A549 (cell line): ENCODE data around the gene GBP2. TPM values are rescaled to one million over a fixed set of nuclear protein-coding genes. Genes with fewer than 3 reads are reported as not detected.

Experiments
- ATAC-seq, 2 experiments: fragments of 200-7000 bp in 1 of 2; fragments of >200 bp in 1 of 2; cut with Nextera tagmentation in 1 of 2; cut with Tn5 transposase in 1 of 2; 3 replicates each; pipeline versions ENCODE4 v1.8.0 to v1.9.1; 2018 to 2020; ENCODE audit warnings: mild to moderate bottlenecking in 1 of 2, moderate library complexity in 1 of 2
- CTCF ChIA-PET: fragments of 300-600 bp; sonication (Branson Sonifier 250); formaldehyde crosslinking; extraction: SDS; loops from one replicate; lab custom pipeline; 2021; ENCODE audit warnings: antibody characterized with exemption, inconsistent platforms; lab: Yijun Ruan, JAX
- POLR2A ChIA-PET: fragments of 350-600 bp; formaldehyde crosslinking; extraction: SDS; loops from one replicate; lab custom pipeline; 2021; ENCODE audit warnings: antibody characterized with exemption, inconsistent platforms; lab: Yijun Ruan, JAX
- DNase-seq, 2 experiments: peaks; one replicate each; pipeline versions ENCODE4 v3.0.0 to v3.0.0-alpha.2; 2011 to 2016; ENCODE audit warnings: low read depth in 1 of 2, low spot score in 1 of 2
- FAIRE-seq: peaks from 2 replicates; lab custom pipeline; 2011; peaks lifted over from hg19 to GRCh38; lab: Jason Lieb, UNC
- H3K27ac ChIP-seq, 2 experiments: fragments of >200 bp; sonication (Bioruptor Twin); formaldehyde crosslinking; 3 replicates each; pipeline ENCODE4 v1.5.1; 2016 to 2017
- H3K4me1 ChIP-seq: fragments of >200 bp; sonication (Bioruptor Twin); formaldehyde crosslinking; 3 replicates; pipeline ENCODE4 v1.6.1; 2016
- H3K4me2 ChIP-seq: fragments of >200 bp; sonication (Bioruptor Twin); formaldehyde crosslinking; 3 replicates; pipeline ENCODE4 v1.6.1; 2016
- H3K4me3 ChIP-seq: fragments of >200 bp; sonication (Bioruptor Twin); formaldehyde crosslinking; 3 replicates; pipeline ENCODE4 v1.5.1; 2016
- H3K9me3 ChIP-seq: fragments of >200 bp; sonication (Bioruptor Twin); formaldehyde crosslinking; 3 replicates; pipeline ENCODE4 v1.6.1; 2016
- CBX2 ChIP-seq: fragments of 200-600 bp; sonication (generic); IDR thresholded peaks from 2 replicates; pipeline ENCODE4 v1.6.1; 2016; ENCODE audit warnings: low read depth, mild to moderate bottlenecking, borderline replicate concordance
- CEBPB ChIP-seq, 2 experiments: fragments of >200 bp in 1 of 2; sonication (Bioruptor Twin) in 1 of 2; formaldehyde crosslinking in 1 of 2; IDR thresholded peaks; 2 replicates each; pipeline ENCODE4 v1.6.1; 2012 to 2016
- CHD2 ChIP-seq: fragments of 150-350 bp; IDR thresholded peaks from 2 replicates; pipeline ENCODE4 v1.6.1; 2014; ENCODE audit warnings: low read length; ENCODE audit not compliant: partially characterized antibody
- CHD4 ChIP-seq: fragments of 200-600 bp; sonication (generic); IDR thresholded peaks from 2 replicates; pipeline ENCODE4 v1.6.1; 2016; ENCODE audit warnings: antibody characterized with exemption, mild to moderate bottlenecking, borderline replicate concordance
- EHF ChIP-seq: fragments of 250-450 bp; sonication (Bioruptor Pico); IDR thresholded peaks from 2 replicates; pipeline ENCODE4 v1.5.0; 2020; ENCODE audit warnings: mild to moderate bottlenecking
- EP300 ChIP-seq, 2 experiments: fragments of >200 bp; sonication (Bioruptor Twin); formaldehyde crosslinking; IDR thresholded peaks; 2 replicates in 1 of 2; 3 replicates in 1 of 2; pipeline ENCODE4 v1.6.1; 2016 to 2017
- FOSB ChIP-seq: fragments of 250-450 bp; sonication (Bioruptor Pico); IDR thresholded peaks from 2 replicates; pipeline ENCODE4 v1.5.0; 2020; ENCODE audit warnings: mild to moderate bottlenecking, moderate library complexity
- FOSL2 ChIP-seq, 2 experiments: fragments of 450-650 bp in 1 of 2; fragments of >200 bp in 1 of 2; sonication (Bioruptor Twin) in 1 of 2; formaldehyde crosslinking; IDR thresholded peaks; 2 replicates each; pipeline versions ENCODE4 v1.5.0 to v1.6.1; 2016 to 2020; ENCODE audit warnings: mild to moderate bottlenecking in 1 of 2, moderate library complexity in 1 of 2
- FOXS1 ChIP-seq: fragments of 250-450 bp; sonication (Bioruptor Pico); IDR thresholded peaks from 2 replicates; pipeline ENCODE4 v1.5.0; 2020; ENCODE audit warnings: mild to moderate bottlenecking, moderate library complexity
- GATA3 ChIP-seq: IDR thresholded peaks from 2 replicates; pipeline ENCODE4 v1.6.1; 2012; ENCODE audit warnings: borderline replicate concordance
- HDAC2 ChIP-seq: fragments of 200-600 bp; sonication (generic); IDR thresholded peaks from 2 replicates; pipeline ENCODE4 v1.6.1; 2016
- HES2 ChIP-seq: fragments of >200 bp; sonication (Bioruptor Twin); formaldehyde crosslinking; IDR thresholded peaks from 2 replicates; pipeline ENCODE4 v1.6.1; 2016
- HOXA7 ChIP-seq: fragments of 250-450 bp; sonication (Bioruptor Pico); IDR thresholded peaks from 2 replicates; pipeline ENCODE4 v1.5.0; 2020; ENCODE audit warnings: mild to moderate bottlenecking, moderate library complexity
- HOXB13 ChIP-seq: fragments of 250-450 bp; sonication (Bioruptor Pico); IDR thresholded peaks from 2 replicates; pipeline ENCODE4 v1.5.0; 2020; ENCODE audit warnings: low read depth, mild to moderate bottlenecking, moderate library complexity
- HOXB5 ChIP-seq: fragments of 250-450 bp; sonication (Bioruptor Pico); IDR thresholded peaks from 2 replicates; pipeline ENCODE4 v1.5.0; 2020; ENCODE audit warnings: mild to moderate bottlenecking, moderate library complexity
- JUN ChIP-seq, 2 experiments: fragments of >200 bp; sonication (Bioruptor Twin); formaldehyde crosslinking; IDR thresholded peaks; 2 replicates in 1 of 2; 3 replicates in 1 of 2; pipeline ENCODE4 v1.6.1; 2016 to 2017
- KDM5A ChIP-seq: fragments of 200-600 bp; sonication (generic); IDR thresholded peaks from 2 replicates; pipeline ENCODE4 v1.6.1; 2016; ENCODE audit warnings: antibody characterized with exemption, mild to moderate bottlenecking
- MAFK ChIP-seq: fragments of 450-650 bp; IDR thresholded peaks from 2 replicates; pipeline ENCODE4 v1.6.1; 2014; ENCODE audit not compliant: partially characterized antibody
- MYC ChIP-seq: IDR thresholded peaks from 2 replicates; pipeline ENCODE4 v1.6.1; 2012; ENCODE audit warnings: mild to moderate bottlenecking, inconsistent platforms, low read length, improper control_type of control experiment, borderline replicate concordance
- NPAS2 ChIP-seq: fragments of 250-450 bp; sonication (Bioruptor Pico); IDR thresholded peaks from 2 replicates; pipeline ENCODE4 v1.8.0; 2022; ENCODE audit warnings: mild to moderate bottlenecking, moderate library complexity, borderline replicate concordance
- RARB ChIP-seq: fragments of 250-450 bp; sonication (Bioruptor Pico); IDR thresholded peaks from 2 replicates; pipeline ENCODE4 v1.8.0; 2021; ENCODE audit warnings: mild to moderate bottlenecking, moderate library complexity
- RCOR1 ChIP-seq: fragments of 150-350 bp; IDR thresholded peaks from 2 replicates; pipeline ENCODE4 v1.6.1; 2014; ENCODE audit warnings: antibody characterized with exemption, low read length, low read depth
- REST ChIP-seq: fragments of 200-600 bp; sonication (generic); IDR thresholded peaks from 2 replicates; pipeline ENCODE4 v1.6.1; 2016; ENCODE audit warnings: antibody characterized with exemption, mild to moderate bottlenecking, moderate library complexity
- ZC3H11A ChIP-seq: fragments of 450-650 bp; IDR thresholded peaks from 2 replicates; pipeline ENCODE4 v1.6.1; 2014; ENCODE audit warnings: antibody characterized with exemption, mild to moderate bottlenecking
- ZFP36 ChIP-seq: fragments of 450-650 bp; IDR thresholded peaks from 2 replicates; pipeline ENCODE4 v1.6.1; 2014; ENCODE audit warnings: borderline replicate concordance; ENCODE audit not compliant: partially characterized antibody
- ZSCAN20 ChIP-seq: fragments of 250-450 bp; sonication (Bioruptor Pico); IDR thresholded peaks from 2 replicates; pipeline ENCODE4 v1.8.0; 2022; ENCODE audit warnings: mild to moderate bottlenecking, moderate library complexity
- WGBS: methylation state at CpG from one replicate; pipeline ENCODE4 v1.1.6; 2017; ENCODE audit errors: missing lambda C conversion rate; 5-methylcytosine and 5-hydroxymethylcytosine counted together
- polyA plus RNA-seq, 4 experiments: library from polyadenylated mRNA; depleted of rRNA in 3 of 4; stranded (reverse); fragments of >200 nt; fragmentation: RNase III in 1 of 4; extraction: RNeasy Plus Mini Kit Qiagen cat#74134 plus additional on column Dnase treatment in 1 of 4; gene quantifications; 2 replicates in 3 of 4; 3 replicates in 1 of 4; pipeline ENCODE4 v1.2.3, GENCODE V29; 2011 to 2017
- TF ChIP-seq, protein P1 (sequence below): IDR thresholded peaks from 2 replicates; pipeline ENCODE4 v1.6.1; 2012
- TF ChIP-seq, protein P2 (sequence below): fragments of >200 bp; sonication (Bioruptor Twin); formaldehyde crosslinking; IDR thresholded peaks from 3 replicates; pipeline ENCODE4 v1.5.1; 2016

Gene GBP2
- polyA plus RNA-seq, 2 of the 4 experiments (the other 2 are of a cell fraction): 1.3 to 1.9 TPM

- ChIA-PET CTCF (no interaction called here), POLR2A (no interaction called here)
- 32% methylated on average over 4 of the region's 4 CpGs for whole genome bisulfite sequencing
- no peak for FAIRE-seq
- H3K4me3 ChIP-seq: peak within 1 kb of the TSS; percentile 25; the same call in 1 of the 3 replicates
- H3K9me3 ChIP-seq: no peaks in the 10 kb centered on the region
- no peaks in the 10 kb centered on the region for H3K4me1 ChIP-seq
- ATAC-seq: no peak
- no peak for DNase-seq
- no peak within 1 kb of the TSS for H3K27ac ChIP-seq
- TF ChIP-seq CHD2: no peak
- TF ChIP-seq, protein P1, sequence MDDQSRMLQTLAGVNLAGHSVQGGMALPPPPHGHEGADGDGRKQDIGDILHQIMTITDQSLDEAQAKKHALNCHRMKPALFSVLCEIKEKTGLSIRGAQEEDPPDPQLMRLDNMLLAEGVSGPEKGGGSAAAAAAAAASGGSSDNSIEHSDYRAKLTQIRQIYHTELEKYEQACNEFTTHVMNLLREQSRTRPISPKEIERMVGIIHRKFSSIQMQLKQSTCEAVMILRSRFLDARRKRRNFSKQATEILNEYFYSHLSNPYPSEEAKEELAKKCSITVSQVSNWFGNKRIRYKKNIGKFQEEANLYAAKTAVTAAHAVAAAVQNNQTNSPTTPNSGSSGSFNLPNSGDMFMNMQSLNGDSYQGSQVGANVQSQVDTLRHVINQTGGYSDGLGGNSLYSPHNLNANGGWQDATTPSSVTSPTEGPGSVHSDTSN: no peak
- TF ChIP-seq HOXB5 (CRISPR knock-in tag): no peak
- TF ChIP-seq MAFK: no peak
- TF ChIP-seq MYC: no peak
- no peak for TF ChIP-seq FOXS1 (CRISPR knock-in tag)
- no peak for TF ChIP-seq ZFP36
- TF ChIP-seq FOSB: no peak
- no peak for TF ChIP-seq NPAS2
- no peak for TF ChIP-seq KDM5A
- no peak for TF ChIP-seq HES2
- TF ChIP-seq EHF (CRISPR knock-in tag): no peak
- no peak for TF ChIP-seq HOXA7 (CRISPR knock-in tag)
- no peak for TF ChIP-seq JUN (IDR thresholded peaks at IDR 0.05)
- TF ChIP-seq ZC3H11A: no peak
- no peak for TF ChIP-seq RCOR1
- TF ChIP-seq RARB (CRISPR knock-in tag): no peak
- no peak for TF ChIP-seq EP300 (IDR thresholded peaks at IDR 0.05)
- TF ChIP-seq REST: no peak
- H3K4me2 ChIP-seq: peak within 1 kb of the TSS; percentile 61
Observed at GRCh38 chr1:89065079-89065868, 60.6 kb downstream of the GBP2 start, which contains the start of gene GBP1. GBP1 (minus strand) TSS chr1:89065208; CDS start chr1:89063234, 1,974 bp downstream.

GRCh38 chr1:89064632-89065031 lies 61.3 kb downstream of the GBP2 start:
- POLR2A ChIA-PET: no interaction called here
- Histone ChIP-seq H3K4me3 (no peak overlapping the region), H3K4me1 (no peaks in the 10 kb centered on the region), H3K27ac (no peak overlapping the region), H3K4me2 (peak overlapping the region; percentile 61), H3K9me3 (no peaks in the 10 kb centered on the region)
- FAIRE-seq: peak; percentile 7
- 13% methylated on average over 4 of the region's 4 CpGs for WGBS
- no peak for TF ChIP-seq ZSCAN20 (CRISPR knock-in tag)
- TF ChIP-seq CEBPB (IDR thresholded peaks at IDR 0.05): no peak
- no peak for TF ChIP-seq CBX2
- TF ChIP-seq FOSL2 (IDR thresholded peaks at IDR 0.05): no peak
- TF ChIP-seq FOSL2 (CRISPR knock-in tag; IDR thresholded peaks at IDR 0.05): no peak
- no peak for TF ChIP-seq MYC
- no peak for TF ChIP-seq EP300 (IDR thresholded peaks at IDR 0.05)
- no peak for TF ChIP-seq FOXS1 (CRISPR knock-in tag)
- TF ChIP-seq HOXB13: no peak
- no peak for TF ChIP-seq HDAC2
- no peak for TF ChIP-seq GATA3
- no peak for TF ChIP-seq CHD4
- TF ChIP-seq, protein P2, sequence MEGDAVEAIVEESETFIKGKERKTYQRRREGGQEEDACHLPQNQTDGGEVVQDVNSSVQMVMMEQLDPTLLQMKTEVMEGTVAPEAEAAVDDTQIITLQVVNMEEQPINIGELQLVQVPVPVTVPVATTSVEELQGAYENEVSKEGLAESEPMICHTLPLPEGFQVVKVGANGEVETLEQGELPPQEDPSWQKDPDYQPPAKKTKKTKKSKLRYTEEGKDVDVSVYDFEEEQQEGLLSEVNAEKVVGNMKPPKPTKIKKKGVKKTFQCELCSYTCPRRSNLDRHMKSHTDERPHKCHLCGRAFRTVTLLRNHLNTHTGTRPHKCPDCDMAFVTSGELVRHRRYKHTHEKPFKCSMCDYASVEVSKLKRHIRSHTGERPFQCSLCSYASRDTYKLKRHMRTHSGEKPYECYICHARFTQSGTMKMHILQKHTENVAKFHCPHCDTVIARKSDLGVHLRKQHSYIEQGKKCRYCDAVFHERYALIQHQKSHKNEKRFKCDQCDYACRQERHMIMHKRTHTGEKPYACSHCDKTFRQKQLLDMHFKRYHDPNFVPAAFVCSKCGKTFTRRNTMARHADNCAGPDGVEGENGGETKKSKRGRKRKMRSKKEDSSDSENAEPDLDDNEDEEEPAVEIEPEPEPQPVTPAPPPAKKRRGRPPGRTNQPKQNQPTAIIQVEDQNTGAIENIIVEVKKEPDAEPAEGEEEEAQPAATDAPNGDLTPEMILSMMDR: no peak
- TF ChIP-seq NPAS2: no peak
- CTCF ChIA-PET: no interaction called here
- no peak; a peak in 1 of 6 replicates for ATAC-seq
- DNase-seq: no peak
